ENCODE data around the gene CRYGB. TPM values are rescaled to one million over a fixed set of nuclear protein-coding genes. Genes with fewer than 3 reads are reported as not detected.

Gene CRYGB
- total and polyA plus RNA-seq, 7 donors = not detected

DNA sequence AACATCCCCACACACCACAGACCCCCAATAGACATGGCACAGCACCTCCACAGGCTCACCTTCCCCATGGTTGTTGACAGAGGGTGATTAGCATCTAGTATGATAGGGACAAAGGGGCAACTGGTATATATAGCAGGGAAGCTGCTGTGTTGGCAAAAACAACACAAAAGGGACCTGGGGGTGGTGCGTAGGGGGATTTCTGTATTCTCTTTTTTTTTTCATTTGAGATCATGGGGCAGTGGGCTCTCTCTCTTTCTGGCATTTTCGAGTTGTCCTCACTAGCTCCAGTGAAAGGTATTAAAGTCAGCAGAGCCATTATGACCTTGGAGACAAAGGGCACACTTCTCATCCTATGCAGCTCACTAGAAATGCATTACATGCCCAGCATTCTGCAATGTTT lies 17.5 kb upstream of the CRYGB start, which contains the start of gene CRYGA:
Gene CRYGA, minus strand, starts transcription at position 101 of the 400 bp plus-strand sequence. Its CDS starts 33 bp downstream, at position 68.
- TF ChIP-seq EP300 (IDR thresholded peaks at IDR 0.05) (no peak), POLR2A (IDR thresholded peaks at IDR 0.05) (no peak), POLR2AphosphoS5 (IDR thresholded peaks at IDR 0.05) (no peak)
- TF ChIP-seq, protein P1, sequence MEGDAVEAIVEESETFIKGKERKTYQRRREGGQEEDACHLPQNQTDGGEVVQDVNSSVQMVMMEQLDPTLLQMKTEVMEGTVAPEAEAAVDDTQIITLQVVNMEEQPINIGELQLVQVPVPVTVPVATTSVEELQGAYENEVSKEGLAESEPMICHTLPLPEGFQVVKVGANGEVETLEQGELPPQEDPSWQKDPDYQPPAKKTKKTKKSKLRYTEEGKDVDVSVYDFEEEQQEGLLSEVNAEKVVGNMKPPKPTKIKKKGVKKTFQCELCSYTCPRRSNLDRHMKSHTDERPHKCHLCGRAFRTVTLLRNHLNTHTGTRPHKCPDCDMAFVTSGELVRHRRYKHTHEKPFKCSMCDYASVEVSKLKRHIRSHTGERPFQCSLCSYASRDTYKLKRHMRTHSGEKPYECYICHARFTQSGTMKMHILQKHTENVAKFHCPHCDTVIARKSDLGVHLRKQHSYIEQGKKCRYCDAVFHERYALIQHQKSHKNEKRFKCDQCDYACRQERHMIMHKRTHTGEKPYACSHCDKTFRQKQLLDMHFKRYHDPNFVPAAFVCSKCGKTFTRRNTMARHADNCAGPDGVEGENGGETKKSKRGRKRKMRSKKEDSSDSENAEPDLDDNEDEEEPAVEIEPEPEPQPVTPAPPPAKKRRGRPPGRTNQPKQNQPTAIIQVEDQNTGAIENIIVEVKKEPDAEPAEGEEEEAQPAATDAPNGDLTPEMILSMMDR (IDR thresholded peaks at IDR 0.05) = no peak

DNA sequence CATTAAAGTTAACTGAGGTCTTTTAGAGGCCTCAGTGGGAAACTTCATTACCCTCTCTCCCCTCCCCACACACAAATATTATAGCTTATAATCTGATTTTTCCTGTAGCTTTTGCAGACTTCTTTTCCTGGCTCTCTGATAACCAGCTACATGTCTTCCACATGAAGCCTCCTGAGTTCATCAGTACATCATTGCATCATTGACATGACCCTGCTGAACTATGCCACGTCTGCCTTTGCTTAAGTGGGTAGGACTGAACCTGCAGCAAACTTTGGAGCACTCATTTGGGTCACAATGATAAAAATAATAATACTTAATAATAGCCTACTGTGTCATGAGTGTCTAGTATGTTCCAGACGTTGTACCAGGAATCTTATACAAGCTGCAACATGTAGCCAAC lies 10.5 kb upstream of the CRYGB start:
- no peak overlapping the region for H3K4me3 ChIP-seq

More for the DNA sequence above, 17.5 kb upstream of the CRYGB start, which contains the start of gene CRYGA:
- no peak within 1 kb of the TSS for H3K4me3 ChIP-seq
- H3K9me3 ChIP-seq = no peaks in the 10 kb centered on the region
- H3K27me3 ChIP-seq = no peaks in the 10 kb centered on the region
- WGBS, 2 donors = 74 to 78% methylated on average over 2 of the region's 2 CpGs
- no peak within 1 kb of the TSS for H3K27ac ChIP-seq
- no peak for DNase-seq
- H3K4me1 ChIP-seq = no peaks in the 10 kb centered on the region
- H3K36me3 ChIP-seq = no peaks in the 10 kb centered on the region
- intact Hi-C loops (cut with DNase I) = no loop called here

DNA sequence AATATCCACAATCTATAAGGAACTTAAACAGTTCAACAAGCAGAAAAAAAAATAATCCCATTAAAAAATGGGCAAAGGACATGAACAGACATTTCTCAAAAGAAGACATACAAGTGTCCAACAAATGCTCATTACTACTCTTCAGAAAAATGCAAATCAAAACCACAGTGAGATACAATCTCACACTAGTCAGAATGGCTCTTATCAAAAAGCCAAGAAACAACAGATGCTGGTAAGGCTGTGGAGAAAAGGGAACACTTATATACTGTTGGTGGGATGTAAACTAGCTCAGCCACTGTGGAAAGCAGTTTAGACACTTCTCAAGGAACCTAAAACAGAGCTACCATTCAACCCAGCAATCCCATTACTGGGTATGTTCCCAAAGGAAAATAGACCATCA lies 7.2 kb upstream of the CRYGB start:
- no peak overlapping the region for H3K27ac ChIP-seq
- TF ChIP-seq EP300 (IDR thresholded peaks at IDR 0.05) (no peak), POLR2AphosphoS5 (IDR thresholded peaks at IDR 0.05) (no peak), POLR2A (IDR thresholded peaks at IDR 0.05) (no peak)
- TF ChIP-seq, protein P1 (IDR thresholded peaks at IDR 0.05) = no peak
- H3K9me3 ChIP-seq = peaks cover 0 to 2% (median 0%) of the 10 kb centered on the region in 4 donors
- no peak overlapping the region for H3K4me3 ChIP-seq
- no peak for DNase-seq
- H3K4me1 ChIP-seq = no peaks in the 10 kb centered on the region
- intact Hi-C loops (cut with DNase I) = no loop called here
- no peaks in the 10 kb centered on the region for H3K27me3 ChIP-seq
- H3K36me3 ChIP-seq = no peaks in the 10 kb centered on the region

More for the DNA sequence above, 10.5 kb upstream of the CRYGB start:
- H3K4me1 ChIP-seq = no peaks in the 10 kb centered on the region
- TF ChIP-seq POLR2A (IDR thresholded peaks at IDR 0.05) (no peak), POLR2AphosphoS5 (IDR thresholded peaks at IDR 0.05) (no peak), EP300 (IDR thresholded peaks at IDR 0.05) (no peak)
- TF ChIP-seq, protein P1 (IDR thresholded peaks at IDR 0.05) = no peak
- WGBS, 2 donors = 66 to 77% methylated on average over 2 of the region's 2 CpGs
- no peaks in the 10 kb centered on the region for H3K27me3 ChIP-seq
- intact Hi-C loops (cut with DNase I) = no loop called here
- H3K27ac ChIP-seq = no peak overlapping the region
- no peaks in the 10 kb centered on the region for H3K36me3 ChIP-seq
- peaks cover 0 to 2% (median 0%) of the 10 kb centered on the region in 4 donors for H3K9me3 ChIP-seq
- no peak for DNase-seq

DNA sequence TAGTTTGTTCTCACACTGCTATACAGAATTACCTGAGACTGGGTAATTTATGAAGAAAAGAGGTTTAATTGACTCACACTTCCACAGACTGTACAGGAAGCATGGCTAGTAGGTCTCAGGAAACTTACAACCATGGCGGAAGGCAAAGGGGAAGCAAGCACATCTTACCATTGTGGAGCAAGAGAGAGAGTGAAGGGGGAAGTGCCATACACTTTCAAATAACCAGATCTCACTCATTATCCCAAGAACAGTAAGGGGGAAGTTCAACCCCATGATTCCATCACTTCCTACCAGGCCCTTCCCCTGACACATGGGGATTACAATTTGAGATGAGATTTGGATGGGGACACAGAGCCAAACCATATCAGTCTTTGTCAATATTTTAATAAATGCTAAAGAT lies 5.0 kb upstream of the CRYGB start:
- no peak overlapping the region for H3K4me3 ChIP-seq
- peaks cover 0 to 2% (median 0%) of the 10 kb centered on the region in 4 donors for H3K9me3 ChIP-seq
- intact Hi-C loops (cut with DNase I) = no loop called here
- H3K4me1 ChIP-seq = no peaks in the 10 kb centered on the region
- TF ChIP-seq, protein P1 (IDR thresholded peaks at IDR 0.05) = no peak
- no peak for TF ChIP-seq EP300 (IDR thresholded peaks at IDR 0.05)
- TF ChIP-seq POLR2A (IDR thresholded peaks at IDR 0.05) = no peak
- no peak for TF ChIP-seq POLR2AphosphoS5 (IDR thresholded peaks at IDR 0.05)
- H3K36me3 ChIP-seq = no peaks in the 10 kb centered on the region
- WGBS, 2 donors = 87 to 96% methylated on average over 1 of the region's 1 CpG
- no peak overlapping the region for H3K27ac ChIP-seq
- no peaks in the 10 kb centered on the region for H3K27me3 ChIP-seq
- DNase-seq = no peak

DNA sequence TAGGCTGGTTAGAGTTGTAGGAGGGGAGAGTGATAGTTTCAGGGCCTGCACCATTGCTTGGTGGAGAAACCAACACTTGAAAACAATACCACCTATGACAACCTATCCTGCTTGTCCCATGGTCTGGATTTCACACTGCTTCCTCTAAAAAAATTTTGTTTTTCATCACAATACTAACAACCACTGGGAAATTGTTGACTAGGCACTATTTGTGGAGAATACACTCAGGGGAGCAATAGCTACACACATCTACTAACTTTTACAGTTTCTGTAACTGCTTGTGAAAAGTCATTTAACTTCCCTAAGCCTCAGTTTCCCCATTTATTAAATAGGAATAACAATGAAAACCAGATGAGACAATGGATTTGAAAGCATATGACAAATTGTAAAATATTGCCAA lies 4.1 kb upstream of the CRYGB start:
- Histone ChIP-seq H3K4me1 (no peaks in the 10 kb centered on the region), H3K9me3 (peaks cover 0 to 2% (median 0%) of the 10 kb centered on the region in 4 donors), H3K27ac (no peak overlapping the region), H3K4me3 (no peak overlapping the region), H3K36me3 (no peaks in the 10 kb centered on the region), H3K27me3 (no peaks in the 10 kb centered on the region)
- DNase-seq = no peak
- TF ChIP-seq POLR2A (IDR thresholded peaks at IDR 0.05) (no peak), POLR2AphosphoS5 (IDR thresholded peaks at IDR 0.05) (no peak), EP300 (IDR thresholded peaks at IDR 0.05) (no peak)
- TF ChIP-seq, protein P1 (IDR thresholded peaks at IDR 0.05) = no peak
- intact Hi-C loops (cut with DNase I) = no loop called here
